Gastroesophageal sphincter (tissue), 4 donors: ENCODE data around the gene TERF2IP. TPM values are rescaled to one million over a fixed set of nuclear protein-coding genes. Genes with fewer than 3 reads are reported as not detected.

Experiments
- ATAC-seq: fragments of 150-250 bp; one replicate; pipeline ENCODE4 v1.9.1; 2016; ENCODE audit warnings: mild to moderate bottlenecking, moderate library complexity
- H3K27ac ChIP-seq, 4 donors: fragments of 200-600 bp; sonication (generic) in 3 of 4; 1 replicate in 3 of 4; 2 replicates in 1 of 4; pipeline ENCODE4 v1.5.1; 2016 to 2019
- H3K27me3 ChIP-seq: fragments of 200-600 bp; sonication (generic); one replicate; pipeline ENCODE4 v1.5.1; 2019
- H3K36me3 ChIP-seq, 2 donors: fragments of 200-600 bp; sonication (generic); one replicate each; pipeline ENCODE4 v1.5.1; 2019; ENCODE audit warnings: control low read depth in 1 of 2
- H3K4me1 ChIP-seq, 3 donors: fragments of 200-600 bp; sonication (generic); 1 replicate in 2 of 3; 2 replicates in 1 of 3; pipeline ENCODE4 v1.5.1; 2016 to 2019; ENCODE audit warnings: control low read depth in 2 of 3
- H3K4me3 ChIP-seq, 2 donors: fragments of 200-600 bp; sonication (generic); one replicate each; pipeline ENCODE4 v1.5.1; 2019; ENCODE audit warnings: mild to moderate bottlenecking in 1 of 2, moderate library complexity in 1 of 2
- H3K9me3 ChIP-seq, 3 donors: fragments of 200-600 bp; sonication (generic); one replicate each; pipeline ENCODE4 v1.5.1; 2017 to 2019; ENCODE audit warnings: control low read depth in 2 of 3
- CTCF ChIP-seq, 4 experiments: fragments of 200-600 bp in 2 of 4; fragments of 450-650 bp in 2 of 4; sonication (generic) in 1 of 4; IDR thresholded peaks; one replicate each; pipeline ENCODE4 v1.5.1; 2017 to 2019; ENCODE audit warnings: antibody characterized with exemption in 4 of 4, mild to moderate bottlenecking in 2 of 4, moderate library complexity in 2 of 4
- EP300 ChIP-seq: sonication (generic); formaldehyde crosslinking; IDR thresholded peaks from one replicate; pipeline ENCODE4 v1.6.1; 2017; ENCODE audit warnings: antibody characterized with exemption, mild to moderate bottlenecking
- POLR2A ChIP-seq, 2 donors: fragments of 450-650 bp; IDR thresholded peaks; one replicate each; pipeline ENCODE4 v1.6.1; 2017; ENCODE audit warnings: antibody characterized with exemption in 2 of 2, mild to moderate bottlenecking in 2 of 2, moderate library complexity in 1 of 2
- POLR2AphosphoS5 ChIP-seq: sonication (generic); formaldehyde crosslinking; IDR thresholded peaks from one replicate; pipeline ENCODE4 v1.6.1; 2017; ENCODE audit warnings: antibody characterized with exemption
- WGBS, 2 donors: methylation state at CpG; one replicate each; pipeline ENCODE4 v1.1.5; 2018; ENCODE audit warnings: low coverage in 1 of 2; 5-methylcytosine and 5-hydroxymethylcytosine counted together
- total RNA-seq, 4 donors: library from RNA; depleted of rRNA; stranded (reverse); fragments of >200 nt; gene quantifications; one replicate each; pipeline ENCODE4 v1.1.0, GENCODE V29; 2016

The TERF2IP gene
- total RNA-seq, 4 donors from 2014 or later = 64.3 to 82.2 (median 71.4) TPM

- Histone ChIP-seq H3K4me1 (no peaks in the 10 kb centered on the region), H3K36me3 (no peaks in the 10 kb centered on the region), H3K4me3 (no peak overlapping the region), H3K27me3 (no peaks in the 10 kb centered on the region), H3K9me3 (no peaks in the 10 kb centered on the region), H3K27ac (no peak overlapping the region)
- TF ChIP-seq POLR2AphosphoS5 = no peak
- no peak for TF ChIP-seq EP300
- TF ChIP-seq CTCF (IDR thresholded peaks at IDR 0.05) = no peak
- no peak for TF ChIP-seq POLR2A (IDR thresholded peaks at IDR 0.05)
- no peak for ATAC-seq
Observed at GRCh38 chr16:75687361-75687760, 39.8 kb downstream of the TERF2IP start.

- no peak overlapping the region for H3K4me3 ChIP-seq
- H3K27ac ChIP-seq = no peak overlapping the region
- no peaks in the 10 kb centered on the region for H3K27me3 ChIP-seq
- TF ChIP-seq CTCF (IDR thresholded peaks at IDR 0.05) (peak in 1 of 4 experiments; percentile 19), POLR2AphosphoS5 (no peak), POLR2A (IDR thresholded peaks at IDR 0.05) (no peak), EP300 (no peak)
- WGBS, 2 donors = 77 to 82% methylated on average over 6 of the region's 6 CpGs
- no peaks in the 10 kb centered on the region for H3K36me3 ChIP-seq
- no peaks in the 10 kb centered on the region for H3K4me1 ChIP-seq
- H3K9me3 ChIP-seq = no peaks in the 10 kb centered on the region
- ATAC-seq = no peak
Observed at GRCh38 chr16:75695708-75696107, 48.1 kb downstream of the TERF2IP start.

GRCh38 chr16:75697571-75697970 is 50.0 kb downstream of the TERF2IP start:
- no peaks in the 10 kb centered on the region for H3K9me3 ChIP-seq
- WGBS, 2 donors = 77 to 90% methylated on average over 2 to 3 of the region's 5 CpGs

GRCh38 chr16:75701361-75701760 is 53.8 kb downstream of the TERF2IP start, which contains the start of gene DUXB:
TSS of gene DUXB (minus strand) at chr16:75701461. CDS start at chr16:75701418, 43 bp downstream.
- Histone ChIP-seq H3K4me1 (no peaks in the 10 kb centered on the region), H3K9me3 (no peaks in the 10 kb centered on the region), H3K4me3 (no peak within 1 kb of the TSS), H3K27ac (no peak within 1 kb of the TSS), H3K27me3 (no peaks in the 10 kb centered on the region), H3K36me3 (no peaks in the 10 kb centered on the region)
- 86 to 91% methylated on average over 5 of the region's 5 CpGs for WGBS, 2 donors
- ATAC-seq = no peak
- TF ChIP-seq POLR2AphosphoS5 = no peak
- no peak for TF ChIP-seq EP300
- TF ChIP-seq CTCF (IDR thresholded peaks at IDR 0.05) = no peak
- no peak for TF ChIP-seq POLR2A (IDR thresholded peaks at IDR 0.05)

More at GRCh38 chr16:75697571-75697970, 50.0 kb downstream of the TERF2IP start:
- ATAC-seq = no peak
- no peak overlapping the region for H3K4me3 ChIP-seq
- H3K27ac ChIP-seq = no peak overlapping the region
- TF ChIP-seq EP300 = no peak
- no peak for TF ChIP-seq CTCF (IDR thresholded peaks at IDR 0.05)
- TF ChIP-seq POLR2A (IDR thresholded peaks at IDR 0.05) = no peak
- TF ChIP-seq POLR2AphosphoS5 = no peak
- H3K4me1 ChIP-seq = no peaks in the 10 kb centered on the region
- H3K36me3 ChIP-seq = no peaks in the 10 kb centered on the region
- no peaks in the 10 kb centered on the region for H3K27me3 ChIP-seq

GRCh38 chr16:75702242-75702641 is 54.7 kb downstream of the TERF2IP start:
- H3K4me3 ChIP-seq = no peak overlapping the region
- H3K4me1 ChIP-seq = no peaks in the 10 kb centered on the region
- 69 to 79% methylated on average over 2 of the region's 2 CpGs for WGBS, 2 donors
- ATAC-seq = no peak
- no peaks in the 10 kb centered on the region for H3K9me3 ChIP-seq
- no peak overlapping the region for H3K27ac ChIP-seq
- H3K36me3 ChIP-seq = no peaks in the 10 kb centered on the region
- no peak for TF ChIP-seq POLR2A (IDR thresholded peaks at IDR 0.05)
- H3K27me3 ChIP-seq = no peaks in the 10 kb centered on the region
